HG02970 (cell line): ENCODE results near the gene TGFBR3.
"Not testable (repeated sequence)": the region's sequence is repeated elsewhere in the genome, so short reads cannot be mapped to it uniquely, and the experiment has no call there.

Experiments
- ATAC-seq: cut with Tn5 transposase; IDR thresholded peaks from one replicate; pipeline ENCODE4 v1.9.1; 2021; ENCODE audit warnings: mild to moderate bottlenecking, moderate library complexity, moderate number of reproducible peaks; ENCODE audit not compliant: unreplicated experiment, low FRiP score

Gene TGFBR3

DNA sequence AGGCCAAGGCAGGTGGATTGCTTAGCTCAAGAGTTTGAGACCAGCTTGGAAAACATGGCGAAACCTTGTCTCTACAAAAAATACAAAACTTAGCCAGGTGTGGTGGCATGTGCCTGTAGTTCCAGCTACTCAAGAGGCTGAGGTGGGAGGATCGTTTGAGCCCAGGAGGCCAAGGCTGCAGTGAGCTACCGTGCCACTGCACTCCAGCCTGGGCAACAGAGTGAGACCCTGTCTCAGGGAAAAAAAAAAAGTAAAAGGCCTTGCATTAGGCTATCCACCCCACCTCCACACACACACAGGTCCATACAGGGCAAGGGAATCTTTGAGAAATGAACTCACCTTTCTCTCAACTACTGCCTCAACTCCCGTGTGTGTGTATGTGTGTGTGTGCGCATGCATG is 33.9 kb downstream of the TGFBR3 start:
- ATAC-seq: not testable (repeated sequence)

DNA sequence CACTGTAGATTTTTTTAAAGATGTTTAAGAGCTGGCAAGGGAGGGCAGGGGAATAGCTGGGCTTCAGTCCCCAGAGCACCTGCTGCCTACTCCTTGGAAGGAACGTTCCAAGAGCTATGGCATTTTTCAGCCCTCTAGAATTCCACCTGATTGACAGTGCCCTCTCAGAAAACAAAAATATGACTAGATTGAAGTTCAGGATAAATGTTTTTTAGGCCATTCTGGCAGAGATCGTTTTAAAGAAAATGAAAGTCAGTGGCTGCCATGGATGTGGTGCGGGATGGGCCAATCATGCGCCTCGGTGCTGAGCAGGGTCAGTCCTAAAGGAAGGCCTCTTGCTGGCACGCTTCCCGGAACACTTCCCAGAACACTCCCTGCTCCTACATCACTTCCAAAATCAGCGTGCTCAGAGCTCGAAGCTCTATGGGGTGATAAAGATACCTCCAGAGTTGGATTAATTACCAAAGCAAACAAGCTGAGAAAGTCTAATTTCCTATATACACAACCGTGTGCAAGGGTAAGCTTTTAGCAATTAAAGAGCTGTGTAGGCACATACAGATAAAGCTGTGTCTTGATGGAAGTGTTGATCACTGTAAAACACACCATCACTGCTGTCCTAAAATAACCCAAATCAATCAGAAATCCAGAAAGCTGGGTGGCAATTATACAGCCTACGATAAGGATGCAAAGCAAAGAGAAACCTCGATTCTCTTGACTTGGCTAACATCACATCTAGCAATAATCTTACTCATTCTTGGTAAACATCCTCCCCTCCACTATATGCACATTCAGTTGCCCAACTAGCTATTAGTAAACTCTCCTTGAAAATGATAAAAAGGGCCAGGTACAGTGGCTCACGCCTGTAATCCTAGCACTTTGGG is 34.6 kb downstream of the TGFBR3 start:
- no peak for ATAC-seq

DNA sequence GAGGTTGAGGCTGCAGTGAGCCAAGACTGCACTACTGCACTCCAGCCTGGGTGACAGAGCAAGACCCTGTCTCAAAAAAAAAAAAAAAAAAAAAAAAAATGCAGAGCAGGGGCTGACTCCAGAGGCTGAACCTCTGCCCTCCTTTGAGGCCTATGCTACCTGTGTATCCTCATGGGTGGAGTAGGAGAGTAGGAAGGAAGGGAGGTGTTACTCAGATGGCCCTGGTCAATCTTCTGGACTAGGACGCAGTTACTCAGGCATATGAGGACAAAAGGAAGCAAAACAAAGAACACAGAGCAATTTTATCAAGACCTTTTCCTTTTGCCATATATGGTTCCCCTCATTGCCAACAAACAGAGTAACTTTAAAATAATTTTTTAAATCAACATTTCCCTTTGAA is 35.2 kb downstream of the TGFBR3 start:
- ATAC-seq: no peak

DNA sequence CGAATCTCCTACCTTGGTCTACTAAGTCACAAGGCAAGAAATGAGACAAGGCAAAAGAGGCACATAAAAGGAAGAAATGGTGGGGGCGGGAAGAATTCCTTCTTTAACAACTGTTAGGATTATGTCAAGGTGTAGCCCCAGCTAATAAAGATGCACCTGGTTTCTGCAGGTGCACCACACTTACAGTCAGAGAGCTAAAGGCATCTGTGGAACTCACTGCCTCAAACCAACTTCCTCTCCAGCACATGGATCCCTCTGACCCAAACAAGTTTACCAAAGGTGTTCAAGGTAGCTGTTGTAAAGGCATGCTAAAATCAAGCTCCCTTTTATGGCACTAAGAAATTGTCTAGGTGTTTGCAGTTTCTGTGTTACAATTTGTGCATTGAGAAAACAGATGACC is 38.1 kb downstream of the TGFBR3 start:
- ATAC-seq: no peak

DNA sequence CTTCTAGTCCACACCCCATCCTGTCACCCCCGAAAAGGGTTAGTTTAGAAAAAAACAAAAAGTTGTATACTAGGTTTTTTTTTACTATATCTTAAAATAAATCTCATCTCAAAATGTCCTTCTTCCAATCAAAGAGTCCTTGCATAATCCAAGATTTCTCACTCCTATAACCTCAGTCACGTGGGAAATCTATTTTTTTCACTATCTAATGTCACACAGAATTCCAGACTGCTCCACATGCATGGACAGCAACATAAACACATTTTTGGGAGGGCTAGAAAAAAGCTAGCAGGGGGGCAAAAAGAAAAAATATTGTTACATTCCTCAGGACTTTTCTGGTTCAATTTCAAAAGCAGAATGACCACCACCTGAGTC is 39.3 kb downstream of the TGFBR3 start:
- no peak for ATAC-seq

DNA sequence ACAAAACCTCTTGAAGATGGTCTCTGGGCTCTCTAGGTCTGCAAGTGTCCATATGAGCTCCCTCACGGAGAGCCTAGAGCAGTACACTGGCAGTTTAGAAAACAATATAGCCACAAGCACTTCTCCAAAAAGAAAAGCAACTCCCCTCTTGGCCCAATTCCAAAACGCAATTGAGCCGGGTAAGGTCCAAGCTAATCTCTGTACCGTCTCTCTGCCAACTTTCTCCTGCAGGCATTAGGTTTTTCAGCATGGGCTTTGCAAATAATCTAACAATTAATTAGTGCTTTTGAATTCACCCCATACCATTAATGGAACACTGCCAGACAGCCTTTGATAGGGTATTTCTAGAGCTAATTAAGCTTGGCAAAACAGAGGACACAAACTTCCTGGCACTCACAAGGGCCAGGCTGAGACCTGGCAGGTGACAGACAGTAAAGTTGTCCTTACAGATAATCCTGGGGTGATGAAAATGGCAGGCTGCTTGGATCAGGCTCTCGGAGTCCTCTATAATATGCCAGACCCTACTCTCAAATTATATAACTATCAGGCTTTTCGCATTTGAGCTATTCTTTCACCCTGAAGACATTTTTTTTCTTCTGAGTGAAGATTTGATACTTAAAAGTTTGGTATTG is 39.8 kb downstream of the TGFBR3 start:
- ATAC-seq: no peak

DNA sequence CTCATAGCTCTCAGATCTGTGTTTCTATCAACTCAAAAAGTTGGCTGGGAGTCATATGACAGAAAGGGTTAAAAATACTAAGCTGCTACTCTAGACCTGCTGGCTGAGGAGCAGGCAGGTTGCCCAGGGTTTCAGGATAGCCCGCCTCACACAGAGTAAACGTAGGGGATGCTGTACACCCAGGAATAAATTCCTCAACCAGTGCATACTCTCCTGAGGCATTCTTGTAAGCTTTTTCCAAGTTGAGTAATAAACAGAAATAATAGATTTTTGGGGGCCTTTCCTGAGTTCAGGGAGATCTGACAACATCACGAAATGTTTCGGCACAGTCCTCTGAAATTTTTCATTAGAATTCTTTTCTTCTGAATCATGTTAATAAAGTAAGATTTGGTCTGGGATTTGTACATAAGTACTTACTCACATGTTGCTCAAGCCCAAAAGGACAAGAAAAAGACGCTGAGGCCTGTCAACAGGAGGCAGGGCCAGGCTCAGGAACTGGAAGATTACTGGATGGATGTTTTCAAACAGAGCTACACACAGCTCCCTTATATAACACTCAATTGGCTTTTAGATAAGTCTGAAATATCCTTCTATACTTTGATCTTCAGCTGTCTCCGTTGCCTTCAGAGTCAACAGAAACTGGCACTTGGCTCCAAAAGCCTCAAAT is 41.0 kb downstream of the TGFBR3 start:
- ATAC-seq: no peak

DNA sequence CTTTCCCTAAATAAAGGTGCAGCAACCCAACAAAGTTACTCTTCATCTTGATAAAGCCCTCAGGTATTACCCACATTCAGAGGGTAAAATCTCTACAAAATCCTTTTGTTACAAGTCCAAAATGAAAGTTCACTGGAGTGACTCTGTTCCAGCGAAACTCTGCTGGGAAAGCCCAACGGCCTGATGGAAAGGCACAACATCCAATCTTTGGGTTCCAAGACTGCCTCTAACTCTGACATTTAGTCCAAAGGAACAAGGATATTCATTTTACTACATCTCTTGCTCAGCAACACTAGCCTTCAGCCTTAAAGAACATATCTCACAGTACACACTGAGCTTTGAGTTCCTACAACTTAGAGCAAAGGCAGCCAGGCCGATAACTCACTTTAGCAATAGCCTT is 42.1 kb downstream of the TGFBR3 start:
- no peak for ATAC-seq

DNA sequence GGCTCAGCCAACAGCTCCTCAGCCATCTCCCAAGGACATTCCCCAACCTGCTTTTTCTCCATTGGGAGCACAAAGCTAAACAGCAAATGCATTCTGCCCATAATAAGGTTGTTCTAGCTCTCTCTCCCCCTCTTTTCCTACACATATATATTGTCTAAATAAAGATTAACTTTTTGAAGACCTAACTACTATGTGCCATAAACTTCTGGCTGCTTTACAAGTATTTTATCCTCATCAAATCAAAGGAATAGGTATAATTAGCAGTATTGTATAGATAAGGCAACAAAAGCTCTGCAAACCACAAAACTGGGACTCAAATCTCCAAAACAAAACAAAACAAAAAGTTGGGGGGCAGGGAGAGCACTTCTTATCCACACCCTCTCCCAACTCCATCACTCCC is 43.4 kb downstream of the TGFBR3 start:
- no peak for ATAC-seq

DNA sequence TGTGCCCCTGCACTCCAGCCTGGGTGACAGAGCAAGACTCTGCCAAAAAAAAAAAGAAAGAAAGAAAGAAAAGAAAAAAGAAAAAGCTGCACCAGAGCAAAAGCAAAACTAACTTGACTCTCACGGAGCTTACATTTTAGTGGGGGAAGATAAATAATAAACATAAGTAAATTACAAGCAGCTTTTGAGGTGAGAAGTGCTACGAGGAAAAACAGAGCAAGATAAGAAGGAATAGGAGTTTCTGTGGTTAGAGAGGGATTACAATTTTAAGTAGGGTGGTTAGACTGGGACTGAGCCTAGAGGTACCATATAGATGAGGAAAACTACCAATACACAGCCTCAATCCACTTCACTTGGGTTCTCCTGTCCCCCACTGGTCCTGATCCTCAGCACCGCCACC is 43.9 kb downstream of the TGFBR3 start:
- ATAC-seq: no peak

DNA sequence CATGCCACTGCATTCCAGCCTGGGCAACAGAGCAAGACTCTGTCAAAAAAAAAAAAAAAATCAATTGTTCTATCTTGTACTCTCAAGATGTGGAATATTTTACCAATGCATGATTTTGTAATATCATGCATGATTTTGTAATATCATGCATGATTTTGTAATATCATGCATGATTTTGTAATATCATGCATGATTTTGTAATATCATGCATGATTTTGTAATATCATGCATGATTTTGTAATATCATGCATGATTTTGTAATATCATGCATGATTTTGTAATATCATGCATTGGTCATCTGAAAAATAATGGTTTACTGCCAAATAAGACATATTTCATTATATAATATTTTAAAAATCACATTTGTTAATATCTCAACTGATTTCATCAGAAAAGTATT is 45.7 kb downstream of the TGFBR3 start:
- ATAC-seq: not testable (repeated sequence)

DNA sequence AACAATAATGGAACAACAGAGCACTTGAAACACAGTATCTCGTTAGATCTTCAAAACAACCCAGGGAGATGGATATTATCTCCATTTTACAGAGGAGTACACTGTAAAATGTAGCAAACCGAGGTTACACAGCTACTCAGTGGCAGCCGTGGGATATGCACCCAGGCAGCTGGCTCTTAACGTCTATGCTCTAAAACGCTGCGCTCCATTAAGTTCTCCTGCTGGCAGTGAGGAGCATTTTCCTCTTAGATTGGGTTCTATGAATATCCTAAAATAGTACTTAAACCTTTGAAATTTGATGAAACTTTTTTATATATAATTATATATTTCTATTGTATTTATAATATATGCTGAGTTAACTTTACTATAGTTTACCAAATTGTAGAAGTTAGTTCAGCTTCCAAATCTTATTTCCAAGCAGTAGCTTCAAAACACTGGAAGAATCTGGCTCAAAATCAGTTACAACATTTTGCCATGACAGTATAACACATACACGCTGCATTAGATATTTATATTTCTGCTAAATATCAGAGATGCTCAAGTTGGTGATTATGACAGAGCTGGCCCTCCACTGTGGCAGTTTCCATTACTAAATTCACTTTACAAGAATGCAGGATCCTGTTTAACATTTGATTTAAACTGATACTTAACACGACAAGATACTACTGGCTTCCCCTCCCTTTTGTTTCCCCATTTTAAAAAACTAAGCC is 49.5 kb downstream of the TGFBR3 start:
- no peak for ATAC-seq

DNA sequence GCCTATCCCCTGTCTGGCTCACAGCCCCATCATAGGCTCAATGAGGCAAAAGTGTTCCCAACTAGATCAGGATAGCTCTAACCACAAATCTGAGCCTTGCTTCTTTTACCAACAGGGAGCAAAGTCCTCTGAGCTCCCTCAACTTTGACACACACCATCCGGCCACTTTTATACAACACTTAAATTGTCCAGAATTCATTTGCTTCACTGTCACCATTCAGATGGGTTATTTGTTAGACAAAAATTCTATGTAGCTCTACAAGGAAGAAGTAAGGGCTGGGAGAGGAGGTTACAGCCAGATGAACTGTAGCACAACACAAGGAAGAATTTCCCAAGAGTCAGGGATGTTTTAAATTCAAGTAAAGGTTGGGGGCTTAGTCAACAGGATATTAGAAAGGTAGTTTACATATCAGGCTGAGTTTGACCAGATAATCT is 50.8 kb downstream of the TGFBR3 start:
- no peak for ATAC-seq

DNA sequence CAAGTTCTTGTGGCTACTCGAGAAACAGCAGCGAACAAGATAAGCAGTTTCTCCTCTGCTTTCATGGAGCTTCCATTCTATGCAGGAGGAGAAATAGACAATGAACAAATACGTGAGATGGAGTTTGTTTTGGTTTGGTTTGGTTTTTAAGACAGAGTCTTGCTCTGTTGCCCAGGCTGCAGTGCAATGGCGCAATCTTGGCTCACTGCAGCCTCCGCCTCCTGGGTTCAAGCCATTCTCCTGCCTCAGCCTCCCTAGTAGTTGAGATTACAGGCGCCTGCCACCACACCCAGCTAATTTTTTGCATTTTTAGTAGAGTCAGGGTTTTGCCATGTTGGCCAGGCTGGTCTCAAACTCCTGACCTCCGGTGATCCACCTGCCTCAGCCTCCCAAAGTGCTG is 51.4 kb downstream of the TGFBR3 start:
- ATAC-seq: not testable (repeated sequence)

DNA sequence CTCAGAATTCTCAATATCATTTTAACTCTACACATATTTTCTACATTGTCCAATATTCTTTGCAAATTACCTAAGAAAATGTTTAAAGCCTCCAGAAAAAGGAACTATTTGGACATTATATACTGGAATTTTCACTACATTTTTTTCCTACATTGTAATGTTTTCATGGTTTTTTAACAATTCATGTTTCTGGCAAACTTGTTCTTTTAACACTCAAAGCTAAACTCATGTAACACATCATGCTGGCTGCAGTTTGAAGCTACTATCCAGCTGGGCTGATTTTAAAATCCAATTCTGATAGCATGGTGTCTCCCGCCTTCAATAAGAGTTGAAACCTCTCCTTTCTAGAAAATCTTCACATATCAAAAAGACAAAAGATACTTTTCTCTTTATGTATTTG is 52.0 kb downstream of the TGFBR3 start:
- ATAC-seq: no peak

DNA sequence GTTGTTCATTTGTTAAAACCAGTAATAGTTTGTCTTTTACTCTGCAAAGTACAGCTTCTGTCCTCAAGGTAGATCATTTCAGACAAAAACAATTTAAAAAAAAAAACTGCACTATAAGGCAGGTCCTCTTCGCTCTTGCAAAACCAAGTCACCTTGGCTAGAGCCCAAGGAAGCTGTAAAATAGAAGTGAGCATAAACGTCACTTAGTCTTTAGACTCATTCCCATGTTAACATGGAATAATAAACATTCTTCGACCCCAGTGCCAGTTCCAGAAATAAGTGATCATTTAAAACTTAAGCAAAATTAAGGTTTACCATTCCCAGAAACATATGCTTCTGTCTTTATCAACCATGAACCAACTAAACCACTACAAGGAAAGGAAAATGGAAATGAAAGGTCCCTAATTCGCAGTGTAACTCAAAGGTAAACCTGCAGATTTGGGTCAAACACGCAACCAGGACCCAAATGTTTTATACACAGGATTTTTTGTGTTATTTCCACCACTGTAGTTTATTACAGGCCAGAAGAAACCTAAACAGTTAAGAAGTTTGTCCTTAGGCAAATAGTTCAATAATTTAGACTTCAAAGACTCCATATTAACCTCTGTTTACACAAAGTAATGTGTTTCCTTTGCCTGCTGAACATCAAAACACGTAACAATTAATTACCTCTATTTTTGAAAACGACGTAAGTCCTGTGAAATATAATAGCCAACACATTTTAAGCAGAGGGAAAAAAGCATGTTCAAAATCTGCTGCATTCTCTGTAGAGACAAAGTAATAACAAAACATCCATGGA is 54.6 kb downstream of the TGFBR3 start:
- no peak for ATAC-seq

DNA sequence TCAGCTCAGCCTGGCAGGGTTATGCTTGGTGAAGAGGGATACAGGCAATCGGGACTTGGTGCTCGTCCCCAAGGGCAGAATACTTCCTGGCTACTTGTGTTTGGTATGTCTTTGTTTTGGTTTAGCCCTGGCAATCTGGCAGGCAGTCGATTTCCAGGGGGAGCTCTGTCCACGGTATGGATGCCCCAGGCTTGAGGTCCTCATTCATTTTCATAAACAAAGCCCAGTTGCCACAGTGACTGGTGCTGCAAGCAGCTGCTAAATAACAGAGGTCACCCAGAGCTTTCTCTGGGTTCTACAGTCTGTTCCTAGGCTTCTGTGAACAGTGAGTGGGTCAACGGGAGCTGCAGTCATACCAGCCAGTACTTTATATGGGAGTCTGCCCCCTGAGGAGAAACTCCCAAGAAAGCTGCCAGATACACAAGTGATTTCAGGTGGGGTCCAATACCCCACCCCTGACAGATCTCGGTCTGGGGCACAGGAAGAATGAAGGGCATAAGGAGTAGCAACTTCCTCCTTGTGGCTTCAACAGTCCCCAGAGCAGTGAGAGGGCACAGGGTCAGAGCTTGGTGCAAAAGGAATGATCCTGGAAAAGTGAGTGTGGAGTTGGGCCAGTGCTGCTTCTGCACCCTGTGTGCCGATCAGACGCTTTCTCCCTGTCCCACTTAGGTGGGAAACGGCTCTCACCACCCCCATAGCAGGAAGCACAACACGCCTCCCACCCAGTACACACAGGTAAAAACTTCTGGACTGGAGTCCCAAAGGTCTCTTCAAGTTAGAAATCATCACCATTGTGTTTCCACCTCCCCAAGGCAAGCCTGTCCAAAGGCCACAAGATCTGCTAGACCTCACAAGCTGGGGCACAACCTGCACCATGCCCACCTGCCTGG is 55.5 kb downstream of the TGFBR3 start:
- no peak for ATAC-seq

DNA sequence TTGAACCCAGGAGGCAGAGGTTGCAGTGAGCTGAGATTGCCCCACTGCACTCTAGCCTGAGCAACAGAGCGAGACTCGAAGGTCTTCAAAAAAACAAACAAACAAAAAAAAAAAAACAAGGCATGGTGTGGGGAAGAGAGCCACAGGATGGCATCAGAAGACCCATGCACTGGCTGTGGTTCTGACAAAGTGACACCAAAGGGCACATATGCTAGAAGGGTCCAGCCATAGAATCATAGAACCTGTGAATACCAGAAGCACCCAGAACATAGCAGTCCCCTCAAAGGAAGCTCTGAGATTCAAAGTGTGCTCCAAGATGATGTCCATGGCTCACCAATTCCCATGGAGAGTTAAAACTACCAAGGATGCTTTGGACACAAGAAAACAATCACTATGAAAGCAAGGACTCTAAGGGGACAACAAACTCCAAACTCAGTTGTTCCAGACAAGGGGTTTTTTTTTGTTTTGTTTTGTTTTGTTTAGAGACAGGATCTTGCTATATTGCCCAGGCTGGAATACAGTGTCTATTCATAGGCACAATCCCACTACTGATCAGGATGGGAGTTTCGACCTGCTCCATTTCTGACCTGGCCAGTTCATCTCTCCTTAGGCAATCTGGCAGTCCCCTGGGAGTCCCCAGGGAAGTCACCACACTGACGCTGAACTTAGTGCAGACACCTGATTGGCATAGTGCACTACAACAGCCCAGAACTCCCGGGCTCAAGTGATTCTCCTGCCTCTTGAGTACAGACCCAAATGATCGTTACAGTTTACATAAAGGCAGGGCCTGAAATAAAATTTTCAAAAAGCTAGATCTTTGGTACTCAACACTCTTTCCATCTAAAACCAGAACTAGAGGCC is 56.4 kb downstream of the TGFBR3 start:
- no peak for ATAC-seq
